Endothelial cell of umbilical vein (primary cell): Measurements from ENCODE around the gene ATP8A2. TPM values are rescaled to one million over a fixed set of nuclear protein-coding genes. Genes with fewer than 3 reads are reported as not detected.

Experiments used
- BruUV-seq: library from RNA; stranded (reverse); fragments of 400-500 nt; replicated peaks from 2 replicates; lab custom pipeline; 2021; lab: Mats Ljungman, UMichigan
- CTCF ChIA-PET: fragments of 300-600, 350-600 bp; sonication (Branson Sonifier 250); formaldehyde crosslinking; loops from one replicate; lab custom pipeline; 2021; ENCODE audit warnings: antibody characterized with exemption, inconsistent platforms; lab: Charles Lee
- POLR2A ChIA-PET: fragments of 300-600, 350-600 bp; sonication (Branson Sonifier 250); formaldehyde crosslinking; loops from one replicate; lab custom pipeline; 2021; ENCODE audit warnings: antibody characterized with exemption, inconsistent platforms; lab: Charles Lee
- DNase-seq: peaks from one replicate; pipeline ENCODE4 v3.0.0-alpha.2; 2011; ENCODE audit warnings: low read depth, low spot score
- FAIRE-seq: peaks from 2 replicates; lab custom pipeline; 2011; peaks lifted over from hg19 to GRCh38; lab: Jason Lieb, UNC
- H2AFZ ChIP-seq: 2 replicates; pipeline ENCODE4 v1.6.0; 2012; ENCODE audit warnings: low read depth, low read length, control low read depth, inconsistent platforms
- H3K27ac ChIP-seq: 2 replicates; pipeline ENCODE4 v1.5.1; 2011; ENCODE audit warnings: low read depth, mild to moderate bottlenecking, control low read depth, low read length, moderate library complexity; ENCODE audit not compliant: insufficient read depth
- H3K27me3 ChIP-seq, 2 experiments: 2 replicates each; pipeline versions ENCODE4 v1.6.0 to v1.6.1; 2011; ENCODE audit warnings: low read length in 2 of 2, mixed read lengths in 1 of 2; ENCODE audit not compliant: control insufficient read depth in 2 of 2, insufficient read depth in 2 of 2
- H3K36me3 ChIP-seq, 2 experiments: 2 replicates in 1 of 2; 3 replicates in 1 of 2; pipeline ENCODE4 v1.5.1; 2011; ENCODE audit warnings: low read length in 2 of 2, mild to moderate bottlenecking in 1 of 2, moderate library complexity in 1 of 2; ENCODE audit not compliant: control insufficient read depth in 2 of 2, insufficient read depth in 2 of 2; ENCODE audit errors: extremely low read depth in 1 of 2
- H3K4me1 ChIP-seq: 3 replicates; pipeline ENCODE4 v1.5.1; 2011; ENCODE audit warnings: mild to moderate bottlenecking, low read length; ENCODE audit not compliant: control insufficient read depth, insufficient read depth; ENCODE audit errors: extremely low read depth
- H3K4me2 ChIP-seq: 2 replicates; pipeline ENCODE4 v1.6.1; 2011; ENCODE audit warnings: low read length, control low read depth, mixed read lengths; ENCODE audit not compliant: insufficient read depth
- H3K4me3 ChIP-seq, 3 experiments: fragments of 200-600 bp in 1 of 3; sonication (generic), shearing (Covaris generic) in 1 of 3; replicated peaks in 1 of 3; 2 replicates each; pipeline ENCODE4 v1.5.1; 2011 to 2016; ENCODE audit warnings: control low read depth in 3 of 3, low read length in 3 of 3, mild to moderate bottlenecking in 2 of 3, inconsistent platforms in 1 of 3, low read depth in 1 of 3, moderate library complexity in 1 of 3; ENCODE audit not compliant: insufficient read depth in 1 of 3
- H3K79me2 ChIP-seq: 2 replicates; pipeline ENCODE4 v1.6.0; 2012; ENCODE audit warnings: low read length, inconsistent platforms; ENCODE audit not compliant: control insufficient read depth, insufficient read depth
- H3K9ac ChIP-seq: replicated peaks from 2 replicates; pipeline ENCODE3; 2011; ENCODE audit warnings: low read length, control low read depth; ENCODE audit not compliant: insufficient read depth; ENCODE audit errors: extremely low read depth
- H3K9me1 ChIP-seq: replicated peaks from 3 replicates; pipeline ENCODE4 v1.6.0; 2011; ENCODE audit warnings: mild to moderate bottlenecking, low read length; ENCODE audit not compliant: control insufficient read depth, insufficient read depth; ENCODE audit errors: extremely low read depth
- H3K9me3 ChIP-seq: replicated peaks from 2 replicates; pipeline ENCODE4 v1.5.1; 2012; ENCODE audit warnings: low read length, inconsistent platforms; ENCODE audit not compliant: control insufficient read depth, insufficient read depth
- H4K20me1 ChIP-seq: replicated peaks from 2 replicates; pipeline ENCODE3; 2011; ENCODE audit warnings: mild to moderate bottlenecking, low read length; ENCODE audit not compliant: control insufficient read depth, insufficient read depth; ENCODE audit errors: extremely low read depth
- CTCF ChIP-seq, 2 donors: IDR thresholded peaks; 1 replicate in 1 of 2; 2 replicates in 1 of 2; pipeline ENCODE4 v1.5.1; 2011; ENCODE audit warnings: low read length in 2 of 2, mild to moderate bottlenecking in 2 of 2, moderate library complexity in 2 of 2, control low read depth in 1 of 2, inconsistent platforms in 1 of 2, low read depth in 1 of 2; ENCODE audit not compliant: insufficient read depth in 1 of 2; ENCODE audit errors: extremely low read depth in 1 of 2
- EZH2 ChIP-seq: IDR thresholded peaks from 2 replicates; pipeline ENCODE4 v1.6.1; 2012; ENCODE audit warnings: borderline replicate concordance, low read depth, mild to moderate bottlenecking, moderate library complexity, low read length, inconsistent platforms; ENCODE audit not compliant: severe bottlenecking
- FOS ChIP-seq: IDR thresholded peaks from 2 replicates; pipeline ENCODE4 v1.6.1; 2011; ENCODE audit warnings: mild to moderate bottlenecking, low read length, moderate library complexity, borderline replicate concordance; ENCODE audit not compliant: insufficient read depth
- GATA2 ChIP-seq: IDR thresholded peaks from 2 replicates; pipeline ENCODE4 v1.7.0; 2011; ENCODE audit warnings: low read depth, mild to moderate bottlenecking, moderate library complexity, mixed read lengths, low read length; ENCODE audit not compliant: insufficient read length, insufficient read depth
- JUN ChIP-seq: IDR thresholded peaks from 2 replicates; pipeline ENCODE4 v1.6.1; 2011; ENCODE audit warnings: borderline replicate concordance, low read depth; ENCODE audit not compliant: insufficient read length, insufficient read depth
- MAX ChIP-seq: IDR thresholded peaks from 2 replicates; pipeline ENCODE4 v1.6.1; 2011; ENCODE audit not compliant: insufficient read depth, insufficient read length
- MYC ChIP-seq: IDR thresholded peaks from one replicate; pipeline ENCODE4 v1.6.1; 2011; ENCODE audit warnings: mild to moderate bottlenecking, low read depth, low read length
- POLR2A ChIP-seq: IDR thresholded peaks from 2 replicates; pipeline ENCODE4 v1.6.1; 2012; ENCODE audit warnings: low read depth, mild to moderate bottlenecking, control low read depth, low read length
- POLR2AphosphoS5 ChIP-seq: IDR thresholded peaks from 2 replicates; pipeline ENCODE4 v1.6.1; 2012; ENCODE audit warnings: low read depth, mild to moderate bottlenecking, control low read depth, low read length, moderate library complexity; ENCODE audit not compliant: insufficient read depth
- dilution Hi-C: fragments of 300-500 bp; cut with MboI; formaldehyde crosslinking; loops from one replicate; pipeline ENCODE4 v1.15.0; 2019; ENCODE audit warnings: low sequenced_read_pairs; ENCODE audit not compliant: extremely low pct_ligation_motif_present
- intact Hi-C: fragments of 100-400 bp; cut with micrococcal nuclease; formaldehyde crosslinking; loops from one replicate; pipeline ENCODE4 v1.10.0; 2022
- polyA plus RNA-seq, 4 experiments: library from polyadenylated mRNA; depleted of rRNA in 3 of 4; stranded (reverse) in 3 of 4; unstranded in 1 of 4; fragments of >200 nt; gene quantifications; 2 replicates each; pipeline versions ENCODE4 v1.2.1 to v1.2.3, GENCODE V29; 2011 to 2012; ENCODE audit warnings: missing spikeins in 1 of 4
- total RNA-seq: library from RNA; stranded (reverse); gene quantifications from 2 replicates; pipeline ENCODE4 v1.2.3, GENCODE V29; 2021

Gene ATP8A2
- total and polyA plus RNA-seq, 2 donors (not counting 3 experiments of a cell fraction or from before 2014, with no cell fraction given) = 0.11 to 0.49 TPM

- no peak overlapping the region for H3K4me2 ChIP-seq
- H3K9me3 ChIP-seq = no peaks in the 10 kb centered on the region
- H3K4me3 ChIP-seq = no peak overlapping the region
- H3K27ac ChIP-seq = no peak overlapping the region
- no peaks in the 10 kb centered on the region for H3K79me2 ChIP-seq
- no peak overlapping the region for H2AFZ ChIP-seq
- H3K36me3 ChIP-seq = no peaks in the 10 kb centered on the region
- POLR2A ChIA-PET = no interaction called here
- FAIRE-seq = no peak
- intact Hi-C loops = no loop called here
- no peaks in the 10 kb centered on the region for H3K27me3 ChIP-seq
- no peaks in the 10 kb centered on the region for H4K20me1 ChIP-seq
- TF ChIP-seq MYC (no peak), EZH2 (no peak), CTCF (IDR thresholded peaks at IDR 0.05; ENCODE audit: extremely low read depth in 1 of 2, insufficient read depth in 1 of 2, low read depth in 1 of 2, low read length in 2 of 2) (no peak), POLR2AphosphoS5 (no peak), FOS (no peak), MAX (no peak), JUN (no peak), GATA2 (no peak), POLR2A (no peak)
- CTCF ChIA-PET = no interaction called here
- no peak for DNase-seq
- no TSS peak for BruUV-seq
- dilution Hi-C loops = no loop called here
- H3K4me1 ChIP-seq = no peaks in the 10 kb centered on the region
- no peak overlapping the region for H3K9ac ChIP-seq
- H3K9me1 ChIP-seq = no peaks in the 10 kb centered on the region
Observed at GRCh38 chr13:25602176-25602575, 230.4 kb downstream of the ATP8A2 start.
